HG03558 (cell line): ENCODE data around the gene TOMM40L.

Source experiments
- ATAC-seq: cut with Tn5 transposase; IDR thresholded peaks from one replicate; pipeline ENCODE4 v1.9.1; 2021; ENCODE audit warnings: moderate number of reproducible peaks; ENCODE audit not compliant: unreplicated experiment; ENCODE audit errors: extremely low read depth

Gene TOMM40L

GRCh38 chr1:161225534-161226319 lies at the start of gene TOMM40L:
Gene TOMM40L (plus strand): TSS chr1:161226060. CDS start chr1:161226490, 430 bp downstream.
- peak; percentile 89 for ATAC-seq

GRCh38 chr1:161176468-161177111 lies 49.3 kb upstream of the TOMM40L start:
- ATAC-seq = no peak

- no peak for ATAC-seq
Observed at GRCh38 chr1:161177112-161177935, 48.5 kb upstream of the TOMM40L start, which contains the start of gene B4GALT3. Gene B4GALT3 (minus strand): TSS chr1:161177507. CDS start chr1:161176060, 1,447 bp downstream.

GRCh38 chr1:161177936-161178244 lies 48.0 kb upstream of the TOMM40L start:
- ATAC-seq = no peak

- no peak for ATAC-seq
Observed at GRCh38 chr1:161179698-161180097, 46.2 kb upstream of the TOMM40L start.

- no peak for ATAC-seq
Observed at GRCh38 chr1:161180639-161181038, 45.2 kb upstream of the TOMM40L start.

GRCh38 chr1:161182214-161182613 lies 43.6 kb upstream of the TOMM40L start:
- peak; percentile 36 for ATAC-seq

- ATAC-seq = peak; percentile 36
Observed at GRCh38 chr1:161185282-161185682, 40.6 kb upstream of the TOMM40L start.

GRCh38 chr1:161185732-161186311 lies 40.0 kb upstream of the TOMM40L start:
- peak; percentile 8 for ATAC-seq

GRCh38 chr1:161187311-161187710 lies 38.5 kb upstream of the TOMM40L start:
- ATAC-seq = no peak

GRCh38 chr1:161188381-161188780 lies 37.5 kb upstream of the TOMM40L start:
- no peak for ATAC-seq

- no peak for ATAC-seq
Observed at GRCh38 chr1:161189036-161189435, 36.8 kb upstream of the TOMM40L start.

- no peak for ATAC-seq
Observed at GRCh38 chr1:161190962-161191521, 34.8 kb upstream of the TOMM40L start.

GRCh38 chr1:161191971-161192370 lies 33.9 kb upstream of the TOMM40L start:
- no peak for ATAC-seq

GRCh38 chr1:161192476-161193465 lies 33.1 kb upstream of the TOMM40L start:
- ATAC-seq = peak; percentile 44

- ATAC-seq = no peak
Observed at GRCh38 chr1:161193561-161194235, 32.2 kb upstream of the TOMM40L start.

GRCh38 chr1:161195171-161195570 lies 30.7 kb upstream of the TOMM40L start:
- ATAC-seq = no peak

- ATAC-seq = no peak
Observed at GRCh38 chr1:161196111-161196510, 29.7 kb upstream of the TOMM40L start.
